Measurements from ENCODE around the gene HEPACAM.

HEPACAM gene

GRCh38 chr11:124886476-124886875 lies 49.4 kb downstream of the HEPACAM start:
- TF ChIP-seq CTCF (IDR thresholded peaks at IDR 0.05; ENCODE audit: low read depth, low read length) = no peak

GRCh38 chr11:124884869-124885479 lies 50.9 kb downstream of the HEPACAM start:
- DNase-seq = no peak
- H3K4me3 ChIP-seq (ENCODE audit: low read depth, low read length) = no peak overlapping the region
- H3K27me3 ChIP-seq (ENCODE audit: insufficient read depth, low read depth, severe bottlenecking) = no peaks in the 10 kb centered on the region
- H3K9me3 ChIP-seq (ENCODE audit: severe bottlenecking) = no peaks in the 10 kb centered on the region
- no peak for TF ChIP-seq CTCF (IDR thresholded peaks at IDR 0.05; ENCODE audit: low read depth, low read length)
- H3K27ac ChIP-seq = no peak overlapping the region
- H3K36me3 ChIP-seq = no peaks in the 10 kb centered on the region

More at GRCh38 chr11:124886476-124886875, 49.4 kb downstream of the HEPACAM start:
- H3K27me3 ChIP-seq (ENCODE audit: insufficient read depth, low read depth, severe bottlenecking) = no peaks in the 10 kb centered on the region
- no peaks in the 10 kb centered on the region for H3K36me3 ChIP-seq
- H3K27ac ChIP-seq = no peak overlapping the region
- H3K4me3 ChIP-seq (ENCODE audit: low read depth, low read length) = no peak overlapping the region
- no peaks in the 10 kb centered on the region for H3K9me3 ChIP-seq (ENCODE audit: severe bottlenecking)
- no peak for DNase-seq

DNA sequence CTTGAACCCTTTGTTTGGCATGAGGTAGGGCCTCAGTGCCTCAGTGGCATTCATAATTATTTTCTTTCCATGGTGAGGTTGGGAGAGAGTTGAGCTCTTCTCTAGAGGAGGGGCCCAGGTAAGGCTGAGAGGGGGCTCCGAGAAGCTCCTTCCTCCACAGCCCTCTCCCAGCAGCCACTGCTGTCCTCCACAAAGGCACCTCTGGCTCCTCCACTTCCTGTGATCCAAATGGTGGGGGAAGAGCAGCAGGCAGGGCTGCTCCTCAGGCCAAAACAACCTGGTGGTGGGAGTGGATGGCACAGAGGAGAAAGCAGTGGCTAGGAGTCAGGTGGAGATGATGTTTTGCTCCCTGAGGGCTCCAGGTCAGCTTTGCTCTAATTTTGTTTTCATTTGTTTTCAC lies 51.5 kb downstream of the HEPACAM start:
- Histone ChIP-seq H3K4me3 (ENCODE audit: low read depth, low read length) (no peak overlapping the region), H3K27me3 (ENCODE audit: insufficient read depth, low read depth, severe bottlenecking) (no peaks in the 10 kb centered on the region), H3K27ac (no peak overlapping the region), H3K36me3 (no peaks in the 10 kb centered on the region), H3K9me3 (ENCODE audit: severe bottlenecking) (no peaks in the 10 kb centered on the region)
- no peak for DNase-seq
- no peak for TF ChIP-seq CTCF (IDR thresholded peaks at IDR 0.05; ENCODE audit: low read depth, low read length)

GRCh38 chr11:124882339-124883071 lies 53.3 kb downstream of the HEPACAM start:
- 0 out of 2 replicates have a peak, but pooled peaks have one; percentile 15 for TF ChIP-seq CTCF (IDR thresholded peaks at IDR 0.05; ENCODE audit: low read depth, low read length)
- DNase-seq = no peak
- H3K36me3 ChIP-seq = no peaks in the 10 kb centered on the region
- H3K4me3 ChIP-seq (ENCODE audit: low read depth, low read length) = no peak overlapping the region
- H3K27ac ChIP-seq = no peak overlapping the region
- no peaks in the 10 kb centered on the region for H3K27me3 ChIP-seq (ENCODE audit: insufficient read depth, low read depth, severe bottlenecking)
- no peaks in the 10 kb centered on the region for H3K9me3 ChIP-seq (ENCODE audit: severe bottlenecking)

- Histone ChIP-seq H3K27me3 (ENCODE audit: insufficient read depth, low read depth, severe bottlenecking) (no peaks in the 10 kb centered on the region), H3K27ac (no peak overlapping the region), H3K4me3 (ENCODE audit: low read depth, low read length) (no peak overlapping the region), H3K36me3 (no peaks in the 10 kb centered on the region), H3K9me3 (ENCODE audit: severe bottlenecking) (no peaks in the 10 kb centered on the region)
- DNase-seq = no peak
- TF ChIP-seq CTCF (IDR thresholded peaks at IDR 0.05; ENCODE audit: low read depth, low read length) = no peak
These were observed 54.9 kb downstream of the HEPACAM start for GRCh38 chr11:124880958-124881357.

Measured in WERI-Rb-1 (cell line).